Skin epidermis (tissue), 12 donors: ENCODE measurements around the gene CHCHD3.

Experiments
- H3K27ac ChIP-seq, 21 experiments: fragments of 200-600 bp; sonication (generic) in 11 of 21; one replicate each; pipeline ENCODE4 v1.5.0; 2020; ENCODE audit warnings: mild to moderate bottlenecking in 3 of 21, inconsistent platforms in 2 of 21, moderate library complexity in 2 of 21
- H3K4me3 ChIP-seq, 7 experiments: fragments of 200-600 bp; sonication (generic) in 2 of 7; one replicate each; pipeline ENCODE4 v1.5.0; 2020; ENCODE audit warnings: inconsistent platforms in 2 of 7, mild to moderate bottlenecking in 2 of 7, moderate library complexity in 1 of 7

The CHCHD3 gene

DNA sequence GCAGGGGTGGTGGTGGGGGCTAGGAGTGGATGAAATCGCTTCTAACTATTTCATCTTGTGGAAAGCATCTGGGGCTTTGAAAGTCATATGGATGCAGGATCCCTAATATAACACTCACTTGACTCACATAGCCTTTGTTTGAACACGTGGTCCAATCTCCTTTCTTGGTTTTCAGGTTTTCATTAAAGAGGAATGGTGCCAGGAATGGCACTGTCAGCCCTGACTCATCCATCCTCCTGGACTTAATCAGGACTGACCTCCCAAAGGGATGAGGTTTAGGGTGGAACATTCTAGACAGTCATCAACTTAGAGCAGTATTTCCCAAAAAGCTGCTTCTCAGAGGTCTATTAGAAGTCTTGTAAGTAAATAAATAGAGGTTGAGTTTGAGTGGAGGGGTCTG, 343.6 kb downstream of the CHCHD3 start:
- Histone ChIP-seq H3K4me3 (no peak overlapping the region), H3K27ac (peak overlapping the region in 4 of 21 experiments; percentile 10 to 59 (median 34))

DNA sequence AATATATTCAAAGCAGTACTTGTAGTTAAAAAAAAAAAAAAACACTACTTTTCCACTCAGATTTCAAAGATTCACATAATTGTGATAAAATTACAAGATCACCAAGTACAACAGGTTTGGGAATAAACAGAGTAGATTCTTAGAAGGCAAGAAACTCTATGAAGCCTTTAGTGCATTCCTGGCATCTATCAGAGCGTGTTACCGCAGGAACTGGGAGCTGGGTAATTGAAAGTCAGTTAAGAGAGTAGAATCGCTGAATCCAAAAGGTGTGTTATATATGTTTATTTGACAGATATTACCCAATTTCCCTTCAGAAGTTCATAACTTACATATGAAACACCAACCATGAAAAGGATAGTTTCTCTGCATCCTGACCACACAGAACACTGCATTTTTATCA, 346.4 kb downstream of the CHCHD3 start:
- Histone ChIP-seq H3K27ac (no peak overlapping the region), H3K4me3 (no peak overlapping the region)
